ENCODE data around the gene PLPP2.

The PLPP2 gene

DNA sequence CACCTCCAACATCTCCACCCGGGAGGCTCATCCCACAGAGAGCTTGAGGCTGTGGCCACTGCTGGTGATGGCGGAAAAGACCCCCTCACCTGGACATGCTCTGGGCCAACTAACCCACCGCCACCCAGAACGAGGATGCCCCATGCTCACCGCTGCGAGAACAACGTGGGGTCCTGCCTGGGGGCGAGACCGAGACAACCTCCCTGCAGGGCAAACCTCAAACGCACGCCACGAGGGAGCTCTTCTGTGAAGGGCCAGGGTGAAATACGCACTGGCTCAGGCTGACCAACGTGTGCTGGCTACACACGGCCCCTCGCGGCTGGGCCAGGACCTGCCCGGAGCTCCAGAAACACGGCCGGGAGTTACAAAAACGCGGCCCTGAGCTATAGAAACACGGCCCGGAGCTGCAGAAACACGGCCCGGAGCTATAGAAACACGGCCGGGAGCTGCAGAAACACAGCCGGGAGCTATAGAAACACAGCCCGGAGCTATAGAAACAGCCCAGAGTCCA is 19.0 kb upstream of the PLPP2 start:
- H3K4me3 ChIP-seq (replicated peaks in 1 of 2; ENCODE audit: low read depth in 2 of 2, low read length in 2 of 2) = no peak overlapping the region
- peak in 1 of 2 donors; percentile 34 for DNase-seq (ENCODE audit: low read depth in 2 of 2)
- TF ChIP-seq, protein P1, sequence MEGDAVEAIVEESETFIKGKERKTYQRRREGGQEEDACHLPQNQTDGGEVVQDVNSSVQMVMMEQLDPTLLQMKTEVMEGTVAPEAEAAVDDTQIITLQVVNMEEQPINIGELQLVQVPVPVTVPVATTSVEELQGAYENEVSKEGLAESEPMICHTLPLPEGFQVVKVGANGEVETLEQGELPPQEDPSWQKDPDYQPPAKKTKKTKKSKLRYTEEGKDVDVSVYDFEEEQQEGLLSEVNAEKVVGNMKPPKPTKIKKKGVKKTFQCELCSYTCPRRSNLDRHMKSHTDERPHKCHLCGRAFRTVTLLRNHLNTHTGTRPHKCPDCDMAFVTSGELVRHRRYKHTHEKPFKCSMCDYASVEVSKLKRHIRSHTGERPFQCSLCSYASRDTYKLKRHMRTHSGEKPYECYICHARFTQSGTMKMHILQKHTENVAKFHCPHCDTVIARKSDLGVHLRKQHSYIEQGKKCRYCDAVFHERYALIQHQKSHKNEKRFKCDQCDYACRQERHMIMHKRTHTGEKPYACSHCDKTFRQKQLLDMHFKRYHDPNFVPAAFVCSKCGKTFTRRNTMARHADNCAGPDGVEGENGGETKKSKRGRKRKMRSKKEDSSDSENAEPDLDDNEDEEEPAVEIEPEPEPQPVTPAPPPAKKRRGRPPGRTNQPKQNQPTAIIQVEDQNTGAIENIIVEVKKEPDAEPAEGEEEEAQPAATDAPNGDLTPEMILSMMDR (IDR thresholded peaks at IDR 0.05; ENCODE audit: low read depth, low read length) = no peak

DNA sequence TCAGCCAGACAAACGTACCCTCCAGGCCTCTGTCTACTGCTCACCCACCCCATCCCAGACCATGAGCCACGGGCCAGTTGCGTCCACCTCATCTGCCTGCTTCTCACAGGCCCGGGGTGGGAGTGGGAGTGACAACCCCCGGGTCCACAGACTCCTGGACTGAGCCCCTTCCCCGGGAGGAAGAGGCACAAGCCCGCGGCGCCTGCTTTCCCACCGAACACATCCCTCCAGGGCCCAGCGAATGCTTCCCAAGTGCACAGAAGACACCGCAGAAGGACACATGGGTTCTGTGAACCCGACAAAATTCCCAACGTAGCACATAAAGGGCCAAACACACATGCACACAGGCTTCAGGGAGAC is 18.0 kb upstream of the PLPP2 start:
- no peak for DNase-seq (ENCODE audit: low read depth in 2 of 2)
- TF ChIP-seq, protein P1 (IDR thresholded peaks at IDR 0.05; ENCODE audit: low read depth, low read length) = no peak
- no peak overlapping the region for H3K4me3 ChIP-seq (replicated peaks in 1 of 2; ENCODE audit: low read depth in 2 of 2, low read length in 2 of 2)

DNA sequence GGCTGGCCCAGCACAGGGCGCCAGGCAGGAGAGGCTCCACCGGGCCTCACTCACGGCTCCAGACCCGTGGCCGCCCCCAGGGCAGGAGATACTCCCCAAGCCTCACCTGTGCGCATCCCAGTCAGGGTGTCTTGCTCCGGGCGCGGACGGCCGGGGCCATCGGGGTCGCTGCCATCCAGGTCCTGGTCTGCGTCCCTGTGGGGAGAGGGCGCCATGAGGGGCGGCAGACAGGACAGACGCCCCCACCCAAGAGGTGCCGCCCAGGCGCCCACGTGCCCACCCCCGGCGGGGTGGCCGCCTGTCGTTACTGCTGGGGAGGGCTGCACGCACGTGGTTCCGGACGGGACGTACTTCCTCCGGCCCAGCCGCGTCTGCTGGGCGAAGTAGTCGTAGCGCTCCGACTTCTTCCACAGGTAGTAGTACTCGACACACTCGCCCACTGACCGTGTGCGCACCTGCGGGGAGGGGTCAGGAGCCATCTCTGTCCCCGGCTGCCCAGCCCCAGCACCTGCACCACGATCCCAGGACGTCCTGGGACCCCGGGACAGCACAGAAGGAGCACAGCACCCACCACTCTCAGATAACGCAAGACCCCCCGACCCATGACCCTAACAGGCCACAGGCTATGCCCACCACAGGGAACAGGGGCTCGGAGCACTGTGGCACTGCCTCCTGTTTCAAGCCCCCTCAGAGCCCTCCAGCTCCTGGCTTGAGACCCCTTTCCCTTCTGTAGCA is 17.4 kb upstream of the PLPP2 start:
- TF ChIP-seq, protein P1 (IDR thresholded peaks at IDR 0.05; ENCODE audit: low read depth, low read length) = no peak
- no peak for DNase-seq (ENCODE audit: low read depth in 2 of 2)
- H3K4me3 ChIP-seq (replicated peaks in 1 of 2; ENCODE audit: low read depth in 2 of 2, low read length in 2 of 2) = no peak overlapping the region

DNA sequence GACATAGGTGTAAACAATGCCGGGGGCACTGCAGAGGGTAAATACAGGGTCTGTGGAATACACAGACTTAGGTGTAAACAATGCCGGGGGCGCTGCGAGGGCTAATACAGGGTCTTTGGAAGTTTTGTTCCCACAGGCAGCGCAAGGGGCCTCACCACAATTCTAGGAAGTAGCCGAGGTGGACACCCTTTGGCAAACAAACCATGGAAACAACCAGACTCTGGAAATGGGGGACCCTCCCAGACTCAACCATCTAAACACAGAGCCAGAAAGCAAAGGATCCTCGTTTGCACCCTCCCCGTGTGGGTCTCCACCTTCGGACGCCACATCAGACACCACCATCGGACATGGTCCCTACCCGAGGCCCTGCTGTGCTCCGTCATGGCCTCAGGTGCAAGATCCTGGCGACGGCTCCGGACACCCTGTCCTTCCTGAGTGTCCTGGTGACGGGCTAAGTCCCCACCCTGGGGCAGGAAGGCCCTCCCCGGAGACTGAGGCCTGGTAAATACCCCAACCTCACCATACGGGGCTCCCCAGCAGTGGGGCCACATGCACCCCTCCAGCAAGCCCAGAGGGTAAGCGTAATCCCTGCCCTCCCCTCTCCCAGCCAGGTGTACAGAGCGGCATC is 16.7 kb upstream of the PLPP2 start:
- no peak for DNase-seq (ENCODE audit: low read depth in 2 of 2)
- no peak overlapping the region for H3K4me3 ChIP-seq (replicated peaks in 1 of 2; ENCODE audit: low read depth in 2 of 2, low read length in 2 of 2)
- TF ChIP-seq, protein P1 (IDR thresholded peaks at IDR 0.05; ENCODE audit: low read depth, low read length) = no peak

DNA sequence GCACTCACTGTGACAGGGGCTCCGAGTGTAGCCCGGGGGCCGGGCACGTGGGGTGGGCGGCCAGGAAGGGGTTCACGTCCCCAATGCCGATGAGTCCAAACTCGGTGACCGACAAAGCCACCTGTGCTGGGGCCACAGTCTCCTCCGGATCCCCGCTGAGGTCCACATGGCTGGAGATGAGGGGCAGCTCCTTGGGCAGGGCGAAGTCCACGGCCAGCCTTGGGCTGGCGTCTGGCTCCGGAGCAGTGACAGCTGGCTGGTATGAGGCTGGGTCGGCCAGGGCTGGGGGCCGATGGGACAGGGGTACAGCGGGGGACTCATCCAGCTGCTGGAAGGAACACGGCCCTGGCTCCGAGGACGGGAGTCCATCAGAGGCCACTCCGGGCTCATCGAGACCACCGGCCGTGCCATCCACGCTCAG is 15.9 kb upstream of the PLPP2 start:
- no peak overlapping the region for H3K4me3 ChIP-seq (replicated peaks in 1 of 2; ENCODE audit: low read depth in 2 of 2, low read length in 2 of 2)
- TF ChIP-seq, protein P1 (IDR thresholded peaks at IDR 0.05; ENCODE audit: low read depth, low read length) = no peak
- DNase-seq (ENCODE audit: low read depth in 2 of 2) = no peak

DNA sequence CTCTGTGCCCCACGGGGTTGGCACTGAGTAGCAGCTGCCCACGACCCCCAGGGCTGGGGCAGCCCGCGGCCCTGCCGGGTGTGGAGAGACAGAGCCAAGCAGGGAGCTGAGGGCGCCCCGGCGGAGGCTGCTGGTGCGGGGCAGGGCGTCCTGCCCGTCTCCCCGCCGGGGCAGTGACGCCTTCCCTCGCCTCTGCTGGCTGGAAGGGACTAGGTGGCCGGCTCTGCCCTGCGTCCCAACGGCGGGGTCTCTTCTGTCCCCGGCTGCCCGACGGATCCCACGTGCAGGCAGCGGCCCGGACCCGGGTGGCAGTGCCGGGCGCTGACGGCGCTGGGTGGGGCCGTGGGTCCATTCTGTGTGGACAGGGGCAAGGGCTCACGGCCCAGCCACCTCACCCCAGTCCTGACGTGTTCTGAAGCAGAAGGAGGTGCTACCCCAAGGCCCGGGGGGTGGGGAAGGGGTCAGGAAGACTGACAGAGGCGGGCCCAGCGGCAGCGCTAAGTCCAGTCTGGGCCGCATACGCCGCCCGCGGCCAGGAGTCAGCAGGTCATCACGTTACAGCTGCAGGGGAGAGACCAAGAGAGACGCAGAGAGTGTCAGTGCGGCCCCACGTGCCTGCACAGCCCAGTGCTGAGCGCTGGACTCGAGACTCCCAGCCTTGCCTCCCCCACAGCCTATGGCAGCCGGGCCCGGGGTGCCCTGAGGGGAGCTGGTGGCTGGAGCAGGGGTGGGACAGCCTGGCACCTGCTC is 15.1 kb upstream of the PLPP2 start:
- TF ChIP-seq, protein P1 (IDR thresholded peaks at IDR 0.05; ENCODE audit: low read depth, low read length) = no peak
- no peak for DNase-seq (ENCODE audit: low read depth in 2 of 2)
- H3K4me3 ChIP-seq (replicated peaks in 1 of 2; ENCODE audit: low read depth in 2 of 2, low read length in 2 of 2) = no peak overlapping the region

All from cardiac fibroblast (primary cell).